Measurements from ENCODE around the gene TRIM17. TPM values are rescaled to one million over a fixed set of nuclear protein-coding genes. Genes with fewer than 3 reads are reported as not detected.

TRIM17 gene
- total and polyA plus RNA-seq, 2 of the 8 experiments (the other 6 are each of a cell fraction or from before 2014, with no cell fraction given) = 1.1 to 2.2 TPM

DNA sequence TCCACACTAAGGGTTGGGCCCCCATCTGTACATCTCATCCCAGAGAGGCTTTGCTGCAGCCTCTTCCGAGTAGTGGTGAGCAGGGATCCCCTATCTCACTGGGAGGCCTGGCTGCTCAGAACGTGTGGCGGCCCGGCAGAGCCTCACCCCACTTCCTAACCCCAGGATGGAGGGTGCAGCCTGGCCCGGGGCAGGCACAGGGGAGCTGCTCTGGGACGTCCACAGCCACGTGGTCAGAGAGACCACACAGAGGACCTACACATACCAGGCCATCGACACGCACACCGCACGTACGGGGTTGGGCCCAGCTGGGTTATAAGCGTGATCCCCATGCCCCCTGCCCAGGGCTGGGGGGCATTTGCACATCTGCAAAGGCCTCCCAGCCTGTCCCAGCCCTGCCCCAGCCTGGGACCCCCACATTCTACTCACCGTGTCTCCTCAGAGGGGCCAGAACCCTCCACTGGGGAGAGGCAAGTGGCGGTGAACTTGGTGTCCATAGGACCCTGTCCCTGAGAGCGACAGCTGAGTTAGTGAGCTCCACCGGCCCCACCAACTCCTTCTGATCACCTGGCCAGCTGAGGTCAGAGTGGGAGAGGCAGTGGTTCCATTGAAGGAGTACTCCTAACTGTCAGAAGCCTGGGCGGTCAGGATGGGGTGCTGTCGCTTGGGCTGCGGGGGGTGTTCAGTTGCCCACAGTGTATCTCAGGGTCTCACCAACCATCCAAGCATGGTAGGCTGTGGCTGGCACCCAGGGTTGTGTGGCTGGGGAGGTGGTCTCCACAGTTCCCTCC lies 51.2 kb downstream of the TRIM17 start (continued):
- TF ChIP-seq CHD7 (IDR thresholded peaks at IDR 0.05; ENCODE audit: insufficient replicate concordance, low read length) = no peak
- TF ChIP-seq RFX5 (IDR thresholded peaks at IDR 0.05; ENCODE audit: borderline replicate concordance, low read depth, low read length) = no peak
- no peak for TF ChIP-seq TEAD4 (IDR thresholded peaks at IDR 0.05; ENCODE audit: low read depth, low read length)
- TF ChIP-seq GTF2F1 (IDR thresholded peaks at IDR 0.05; ENCODE audit: borderline replicate concordance, low read depth, low read length) = no peak
- no peak for TF ChIP-seq CREB1 (IDR thresholded peaks at IDR 0.05)
- TF ChIP-seq, protein P1, sequence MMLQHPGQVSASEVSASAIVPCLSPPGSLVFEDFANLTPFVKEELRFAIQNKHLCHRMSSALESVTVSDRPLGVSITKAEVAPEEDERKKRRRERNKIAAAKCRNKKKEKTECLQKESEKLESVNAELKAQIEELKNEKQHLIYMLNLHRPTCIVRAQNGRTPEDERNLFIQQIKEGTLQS (IDR thresholded peaks at IDR 0.05; ENCODE audit: insufficient read depth, low read depth, low read length) = no peak
- no peak for TF ChIP-seq POLR2A (IDR thresholded peaks at IDR 0.05; ENCODE audit: control extremely low read depth in 1 of 2, low read depth in 2 of 2, low read length in 2 of 2)
- TF ChIP-seq EZH2 (IDR thresholded peaks at IDR 0.05; ENCODE audit: low read depth, low read length, severe bottlenecking) = no peak
- TF ChIP-seq JUND (IDR thresholded peaks at IDR 0.05; ENCODE audit: low read length) = no peak
